ENCODE results near the gene NAALADL2.

- no peak for TF ChIP-seq CTCF (IDR thresholded peaks at IDR 0.05; ENCODE audit: low read depth, low read length)
- no peak for TF ChIP-seq EZH2phosphoT487 (IDR thresholded peaks at IDR 0.05; ENCODE audit: low read depth)
Observed at GRCh38 chr3:175640958-175641357, 781.8 kb downstream of the NAALADL2 start.

All from OCI-LY3 (cell line).